Vagina (tissue), 2 donors: ENCODE results near the gene KRTAP29-1.

Experiments used
- POLR2A ChIP-seq, 2 donors: fragments of 450-650 bp; IDR thresholded peaks; one replicate each; pipeline ENCODE4 v1.6.1; 2017; ENCODE audit warnings: antibody characterized with exemption in 2 of 2, mild to moderate bottlenecking in 2 of 2, moderate library complexity in 2 of 2
- TF ChIP-seq, protein P1 (sequence below), 3 experiments: fragments of 450-650 bp in 2 of 3; fragments of 200-600 bp in 1 of 3; sonication (generic) in 1 of 3; IDR thresholded peaks; one replicate each; pipeline ENCODE4 v1.5.1; 2017 to 2019; ENCODE audit warnings: antibody characterized with exemption in 3 of 3, mild to moderate bottlenecking in 2 of 3, moderate library complexity in 2 of 3

- TF ChIP-seq, protein P1, sequence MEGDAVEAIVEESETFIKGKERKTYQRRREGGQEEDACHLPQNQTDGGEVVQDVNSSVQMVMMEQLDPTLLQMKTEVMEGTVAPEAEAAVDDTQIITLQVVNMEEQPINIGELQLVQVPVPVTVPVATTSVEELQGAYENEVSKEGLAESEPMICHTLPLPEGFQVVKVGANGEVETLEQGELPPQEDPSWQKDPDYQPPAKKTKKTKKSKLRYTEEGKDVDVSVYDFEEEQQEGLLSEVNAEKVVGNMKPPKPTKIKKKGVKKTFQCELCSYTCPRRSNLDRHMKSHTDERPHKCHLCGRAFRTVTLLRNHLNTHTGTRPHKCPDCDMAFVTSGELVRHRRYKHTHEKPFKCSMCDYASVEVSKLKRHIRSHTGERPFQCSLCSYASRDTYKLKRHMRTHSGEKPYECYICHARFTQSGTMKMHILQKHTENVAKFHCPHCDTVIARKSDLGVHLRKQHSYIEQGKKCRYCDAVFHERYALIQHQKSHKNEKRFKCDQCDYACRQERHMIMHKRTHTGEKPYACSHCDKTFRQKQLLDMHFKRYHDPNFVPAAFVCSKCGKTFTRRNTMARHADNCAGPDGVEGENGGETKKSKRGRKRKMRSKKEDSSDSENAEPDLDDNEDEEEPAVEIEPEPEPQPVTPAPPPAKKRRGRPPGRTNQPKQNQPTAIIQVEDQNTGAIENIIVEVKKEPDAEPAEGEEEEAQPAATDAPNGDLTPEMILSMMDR (IDR thresholded peaks at IDR 0.05): no peak
- TF ChIP-seq POLR2A (IDR thresholded peaks at IDR 0.05): no peak
These were observed 32.0 kb upstream of the KRTAP29-1 start for GRCh38 chr17:41334385-41335305.
